Activated naive CD8-positive, alpha-beta T cell treated with anti-CD3 and anti-CD28 coated beads, Interleukin-2, amount 10 ng/mL, durations not matched to agents 7 days and 5 days (primary cell): ENCODE data around the gene CPA4. TPM values are rescaled to one million over a fixed set of nuclear protein-coding genes. Genes with fewer than 3 reads are reported as not detected.

Experiments
- ATAC-seq: fragments of 150-1000 bp; cut with Tn5 transposase; one replicate; pipeline ENCODE4 v1.10.0; 2021; ENCODE audit warnings: low read depth, moderate library complexity
- POLR2A ChIA-PET: fragments of 350-600 bp; sonication (Branson Sonifier 250); formaldehyde crosslinking; loops from one replicate; lab custom pipeline; 2021; ENCODE audit warnings: antibody characterized with exemption; lab: Charles Lee
- DNase-seq: peaks from one replicate; pipeline ENCODE4 v3.0.0; 2021
- H3K27ac Mint-ChIP-seq: one replicate; pipeline ENCODE4 v1.8.0; 2022; ENCODE audit warnings: mild to moderate bottlenecking, mixed read lengths
- H3K27me3 Mint-ChIP-seq: one replicate; pipeline ENCODE4 v1.8.0; 2022; ENCODE audit warnings: mild to moderate bottlenecking, moderate library complexity, mixed read lengths
- H3K36me3 Mint-ChIP-seq: one replicate; pipeline ENCODE4 v1.8.0; 2021; ENCODE audit warnings: mild to moderate bottlenecking, mixed read lengths
- H3K4me1 Mint-ChIP-seq: one replicate; pipeline ENCODE4 v1.8.0; 2021; ENCODE audit warnings: mixed read lengths
- H3K4me3 Mint-ChIP-seq: one replicate; pipeline ENCODE4 v1.8.0; 2022; ENCODE audit warnings: mild to moderate bottlenecking, moderate library complexity, mixed read lengths
- H3K9me3 Mint-ChIP-seq: one replicate; pipeline ENCODE4 v1.8.0; 2021; ENCODE audit warnings: mixed read lengths
- total RNA-seq, 2 experiments: library from RNA; stranded (reverse); gene quantifications; one replicate each; pipeline ENCODE4 v1.2.3, GENCODE V29; 2021

Gene CPA4
- total RNA-seq, 2 experiments from 2014 or later: not detected

DNA sequence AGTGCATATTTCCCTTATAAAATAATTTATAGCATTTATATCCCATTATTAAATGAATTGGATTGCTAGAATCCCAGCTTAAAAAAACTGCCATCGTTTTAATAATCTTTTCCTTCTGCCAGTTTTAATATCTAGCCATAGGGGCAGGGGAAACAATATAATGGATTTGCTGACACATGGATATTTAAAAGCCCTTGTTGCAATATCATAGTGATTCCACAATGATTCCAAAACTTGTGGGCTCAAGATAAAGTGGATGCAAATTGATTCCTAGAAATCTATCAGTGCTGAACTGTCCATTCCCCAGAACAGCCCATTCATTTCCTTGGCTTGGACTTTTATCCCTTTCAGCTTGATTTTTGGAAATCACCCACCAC lies 23.7 kb upstream of the CPA4 start:
- no peak overlapping the region for H3K27ac Mint-ChIP-seq
- no peak overlapping the region for H3K4me3 Mint-ChIP-seq
- no peaks in the 10 kb centered on the region for H3K9me3 Mint-ChIP-seq
- DNase-seq (no peak), ATAC-seq (no peak)
- peaks cover 2% of the 10 kb centered on the region for H3K4me1 Mint-ChIP-seq
- POLR2A ChIA-PET: no interaction called here
- peaks cover 5% of the 10 kb centered on the region for H3K27me3 Mint-ChIP-seq
- no peaks in the 10 kb centered on the region for H3K36me3 Mint-ChIP-seq

DNA sequence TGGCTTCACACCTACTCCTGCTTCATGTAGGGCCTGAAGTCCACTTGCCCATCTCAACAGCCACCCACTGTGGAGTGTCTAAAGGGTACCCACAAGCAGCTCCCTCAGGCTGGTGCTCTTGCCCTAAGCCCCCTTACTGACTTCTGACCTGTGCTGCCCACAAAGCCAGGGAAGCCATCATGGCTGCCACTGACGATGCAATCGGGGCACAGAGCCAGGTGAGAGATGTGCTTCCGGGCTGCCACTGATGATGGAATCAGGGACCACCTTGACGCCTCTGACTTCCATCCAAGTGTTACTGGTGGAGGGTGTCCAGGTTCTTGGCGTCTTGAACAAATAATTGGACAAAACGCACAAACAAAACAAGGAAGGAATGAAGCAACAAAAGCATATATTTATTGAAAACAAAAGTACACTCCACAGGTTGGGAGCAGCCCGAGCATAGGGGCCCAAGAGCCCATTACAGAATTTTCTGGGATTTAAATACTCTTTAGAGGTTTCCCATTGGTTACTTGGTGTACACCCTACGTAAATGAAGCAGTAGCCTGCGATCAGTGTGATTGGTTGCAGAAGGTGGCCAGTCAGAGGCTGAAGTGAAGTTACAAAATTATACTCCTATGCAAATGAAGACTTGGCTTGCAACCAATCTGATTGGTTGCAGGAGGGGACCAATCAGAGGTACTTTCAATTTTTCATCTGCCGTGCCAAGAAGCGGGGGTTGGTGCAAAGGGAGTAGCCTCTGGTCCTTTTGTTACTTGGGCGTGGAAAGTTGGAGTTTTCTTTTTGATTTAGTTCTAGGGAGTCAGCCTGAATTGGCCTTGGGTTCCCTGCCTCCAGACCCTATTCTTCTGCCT lies 21.8 kb upstream of the CPA4 start:
- POLR2A ChIA-PET: no interaction called here
- DNase-seq: no peak
- no peaks in the 10 kb centered on the region for H3K36me3 Mint-ChIP-seq
- H3K4me1 Mint-ChIP-seq: peaks cover 2% of the 10 kb centered on the region
- H3K27me3 Mint-ChIP-seq: peaks cover 8% of the 10 kb centered on the region
- no peaks in the 10 kb centered on the region for H3K9me3 Mint-ChIP-seq
- no peak overlapping the region for H3K27ac Mint-ChIP-seq
- no peak for ATAC-seq
- no peak overlapping the region for H3K4me3 Mint-ChIP-seq

DNA sequence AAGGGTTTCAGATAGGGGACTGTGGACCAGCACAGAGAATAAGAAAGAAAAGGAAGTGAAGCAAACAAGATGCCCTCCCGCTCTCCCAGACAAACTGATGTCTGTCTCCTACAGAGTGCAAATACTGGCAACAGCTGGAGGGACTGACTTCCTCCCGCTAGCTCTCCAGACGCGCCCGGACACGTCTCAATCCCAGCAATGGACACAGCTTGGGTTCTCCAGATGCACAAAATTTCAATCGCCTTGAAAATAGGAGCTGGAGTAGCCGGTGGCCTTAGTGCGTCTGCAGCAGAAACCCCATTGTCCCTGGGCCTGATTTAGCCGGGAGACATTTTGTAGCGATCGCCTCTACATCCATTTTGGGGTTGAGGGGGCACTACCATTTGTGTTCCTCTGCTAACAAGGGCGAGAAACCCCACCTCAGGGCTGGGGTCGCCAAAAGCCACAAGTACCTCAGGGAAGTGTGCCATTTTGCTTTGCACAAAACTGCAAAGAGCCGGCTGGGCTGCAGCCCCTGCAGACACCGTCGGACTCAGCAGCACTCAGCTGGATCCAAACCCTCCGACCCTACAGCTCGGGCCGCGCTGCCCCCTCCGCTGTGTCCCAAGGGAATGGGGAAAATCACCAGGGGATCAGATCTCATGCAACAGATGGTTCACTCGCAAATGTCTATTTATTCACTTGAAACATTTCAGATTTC lies 20.4 kb upstream of the CPA4 start:
- POLR2A ChIA-PET: no interaction called here
- H3K4me3 Mint-ChIP-seq: no peak overlapping the region
- H3K27ac Mint-ChIP-seq: no peak overlapping the region

DNA sequence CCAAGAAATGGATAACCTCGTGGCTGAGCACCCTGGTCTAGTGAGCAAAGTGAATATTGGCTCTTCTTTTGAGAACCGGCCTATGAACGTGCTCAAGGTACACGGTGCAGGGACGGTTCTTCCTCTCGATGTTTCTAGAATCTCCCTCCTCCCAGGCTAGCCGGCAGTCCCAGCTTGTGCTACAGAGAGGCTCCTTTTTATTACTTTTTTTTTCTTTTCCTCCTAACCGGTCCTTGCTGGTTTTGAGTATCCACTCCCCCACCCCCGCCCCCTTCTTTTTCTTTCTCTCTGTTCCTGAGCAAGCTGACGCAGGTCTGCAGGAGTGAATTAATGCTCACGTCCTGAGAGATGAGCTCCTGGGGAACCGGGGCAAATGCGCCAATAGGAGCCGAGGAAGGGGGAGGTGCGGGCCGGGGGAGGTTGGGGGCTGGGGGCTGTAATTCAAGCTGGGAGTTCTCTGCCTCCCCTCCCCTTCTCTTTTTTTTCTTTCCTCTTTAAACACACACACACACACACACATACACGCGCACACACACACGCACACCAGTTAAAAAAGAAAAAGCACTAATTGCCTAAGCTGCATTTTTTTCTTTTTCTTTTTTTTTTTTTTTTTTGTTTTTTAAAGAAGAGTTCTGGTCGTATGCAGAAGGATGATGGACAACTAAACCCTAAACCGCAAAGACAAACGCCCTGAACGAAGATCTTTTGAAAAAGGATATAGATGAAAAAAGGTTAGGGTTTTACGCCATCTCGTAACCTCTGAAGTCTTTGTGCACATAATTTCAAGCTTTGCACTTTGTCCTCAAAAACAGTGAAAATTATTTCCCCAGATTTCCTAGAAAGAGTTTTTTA lies 19.7 kb upstream of the CPA4 start:
- peak overlapping the region; percentile 50 for H3K4me3 Mint-ChIP-seq
- DNase-seq (no peak), ATAC-seq (no peak)
- no peaks in the 10 kb centered on the region for H3K9me3 Mint-ChIP-seq
- no peak overlapping the region for H3K27ac Mint-ChIP-seq
- peaks cover 2% of the 10 kb centered on the region for H3K4me1 Mint-ChIP-seq
- H3K36me3 Mint-ChIP-seq: no peaks in the 10 kb centered on the region
- peaks cover 9% of the 10 kb centered on the region for H3K27me3 Mint-ChIP-seq
- POLR2A ChIA-PET: interaction anchor here (0.7 kb wide), 2 partner anchors 130 to 485 kb away, joined by 3 to 6 read pairs; no protein-coding TSS in a partner anchor

More for the DNA sequence above, 20.4 kb upstream of the CPA4 start:
- no peaks in the 10 kb centered on the region for H3K36me3 Mint-ChIP-seq
- ATAC-seq: no peak
- H3K27me3 Mint-ChIP-seq: peaks cover 9% of the 10 kb centered on the region
- DNase-seq: no peak
- no peaks in the 10 kb centered on the region for H3K9me3 Mint-ChIP-seq
- H3K4me1 Mint-ChIP-seq: peaks cover 2% of the 10 kb centered on the region

DNA sequence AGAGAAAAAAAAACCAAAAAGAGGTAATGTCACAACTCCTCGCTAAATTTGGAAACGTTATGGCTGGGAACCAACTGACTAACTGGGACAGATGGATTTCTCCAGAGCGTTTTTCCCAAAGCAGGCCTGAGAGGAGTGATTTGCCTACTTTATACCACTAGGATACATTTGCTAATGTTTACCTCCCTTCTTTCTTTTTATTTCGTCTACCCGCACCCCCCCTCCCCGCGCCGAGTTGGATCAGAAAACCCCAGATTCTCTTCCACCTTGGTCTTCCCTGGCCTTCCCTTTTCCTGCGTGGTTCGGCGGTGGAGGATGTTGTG lies 19.1 kb upstream of the CPA4 start:
- Mint-ChIP-seq H3K4me3 (peak overlapping the region; percentile 47), H3K36me3 (no peaks in the 10 kb centered on the region), H3K27ac (no peak overlapping the region), H3K27me3 (peaks cover 9% of the 10 kb centered on the region), H3K9me3 (no peaks in the 10 kb centered on the region), H3K4me1 (peaks cover 2% of the 10 kb centered on the region)
- POLR2A ChIA-PET: interaction anchor here (0.7 kb wide), 1 partner anchor 484 kb away, joined by 6 read pairs; no protein-coding TSS in a partner anchor
- DNase-seq: no peak
- ATAC-seq: no peak

DNA sequence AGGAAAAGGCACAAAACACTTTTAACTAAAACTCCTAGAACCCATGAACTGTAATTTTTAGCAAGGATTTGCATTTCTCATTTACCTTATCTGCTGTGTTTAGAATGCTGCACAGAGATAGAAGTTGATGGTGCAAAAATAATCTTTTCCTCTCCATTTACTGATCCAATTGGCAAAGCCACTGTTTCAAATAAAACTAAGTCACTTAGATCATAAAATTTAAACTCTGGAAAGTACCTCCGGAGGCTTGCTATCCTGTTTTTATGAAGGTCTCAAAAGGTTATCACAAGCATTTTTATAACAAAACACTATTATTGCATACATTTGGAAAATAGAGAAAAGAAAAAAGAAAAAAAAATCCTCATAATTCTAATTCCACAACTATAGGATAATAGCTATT lies 18.7 kb upstream of the CPA4 start:
- POLR2A ChIA-PET: no interaction called here
- H3K27ac Mint-ChIP-seq: no peak overlapping the region
- no peaks in the 10 kb centered on the region for H3K36me3 Mint-ChIP-seq
- no peaks in the 10 kb centered on the region for H3K9me3 Mint-ChIP-seq
- H3K27me3 Mint-ChIP-seq: peaks cover 9% of the 10 kb centered on the region
- H3K4me1 Mint-ChIP-seq: peaks cover 2% of the 10 kb centered on the region
- peak overlapping the region; percentile 47 for H3K4me3 Mint-ChIP-seq
- ATAC-seq: no peak
- no peak for DNase-seq

DNA sequence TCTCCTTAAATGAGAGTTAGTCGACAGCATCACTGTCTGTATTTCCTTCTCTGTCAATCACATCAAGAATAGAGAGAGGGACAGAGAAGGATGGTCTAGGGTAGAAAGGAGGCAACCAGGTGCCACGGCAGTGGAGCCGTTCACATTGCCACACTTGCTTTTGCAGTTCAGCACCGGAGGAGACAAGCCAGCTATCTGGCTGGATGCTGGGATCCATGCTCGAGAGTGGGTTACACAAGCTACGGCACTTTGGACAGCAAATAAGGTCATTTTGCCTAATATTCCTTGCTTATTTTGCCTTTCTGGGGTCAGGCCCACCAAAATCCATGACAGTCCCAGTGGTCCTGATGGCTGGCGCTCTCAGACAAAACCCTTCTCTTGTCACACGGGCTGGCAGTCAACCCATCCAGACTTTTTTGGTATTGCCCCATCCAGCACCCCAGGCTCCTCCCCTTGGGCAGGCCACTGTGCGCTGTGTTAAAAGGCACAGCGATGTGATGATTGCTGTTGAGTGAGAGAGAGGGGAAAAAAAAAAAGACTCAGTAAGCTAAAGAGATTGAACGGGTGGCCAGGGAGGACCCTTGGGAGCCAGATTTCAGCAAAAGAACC lies 17.9 kb upstream of the CPA4 start:
- POLR2A ChIA-PET: no interaction called here
- ATAC-seq: no peak
- H3K36me3 Mint-ChIP-seq: no peaks in the 10 kb centered on the region
- H3K27ac Mint-ChIP-seq: no peak overlapping the region
- H3K4me3 Mint-ChIP-seq: no peak overlapping the region
- peaks cover 9% of the 10 kb centered on the region for H3K27me3 Mint-ChIP-seq
- DNase-seq: no peak
- H3K9me3 Mint-ChIP-seq: no peaks in the 10 kb centered on the region
- H3K4me1 Mint-ChIP-seq: peaks cover 2% of the 10 kb centered on the region

DNA sequence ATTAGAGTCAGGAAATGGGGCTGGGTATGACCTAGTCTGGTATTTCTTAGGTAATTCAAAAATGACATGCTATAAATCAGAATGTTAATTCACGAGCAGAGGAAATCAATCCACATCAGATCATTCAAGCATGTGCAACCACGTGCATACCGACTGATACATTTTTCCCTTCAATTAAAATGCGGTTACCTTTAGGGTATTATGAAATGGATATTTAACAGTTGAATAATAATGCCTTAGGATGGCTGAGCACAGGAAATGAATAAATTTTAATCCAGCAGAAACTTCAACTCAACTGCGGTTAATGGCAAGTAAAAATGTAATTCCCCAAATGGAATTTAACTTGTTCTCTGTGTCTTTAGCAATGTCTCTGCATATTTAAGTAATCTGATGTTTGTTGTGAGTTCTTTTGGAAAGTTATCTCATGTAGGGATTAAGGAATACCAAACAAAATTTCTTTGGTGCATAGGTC lies 17.1 kb upstream of the CPA4 start:
- peaks cover 2% of the 10 kb centered on the region for H3K4me1 Mint-ChIP-seq

DNA sequence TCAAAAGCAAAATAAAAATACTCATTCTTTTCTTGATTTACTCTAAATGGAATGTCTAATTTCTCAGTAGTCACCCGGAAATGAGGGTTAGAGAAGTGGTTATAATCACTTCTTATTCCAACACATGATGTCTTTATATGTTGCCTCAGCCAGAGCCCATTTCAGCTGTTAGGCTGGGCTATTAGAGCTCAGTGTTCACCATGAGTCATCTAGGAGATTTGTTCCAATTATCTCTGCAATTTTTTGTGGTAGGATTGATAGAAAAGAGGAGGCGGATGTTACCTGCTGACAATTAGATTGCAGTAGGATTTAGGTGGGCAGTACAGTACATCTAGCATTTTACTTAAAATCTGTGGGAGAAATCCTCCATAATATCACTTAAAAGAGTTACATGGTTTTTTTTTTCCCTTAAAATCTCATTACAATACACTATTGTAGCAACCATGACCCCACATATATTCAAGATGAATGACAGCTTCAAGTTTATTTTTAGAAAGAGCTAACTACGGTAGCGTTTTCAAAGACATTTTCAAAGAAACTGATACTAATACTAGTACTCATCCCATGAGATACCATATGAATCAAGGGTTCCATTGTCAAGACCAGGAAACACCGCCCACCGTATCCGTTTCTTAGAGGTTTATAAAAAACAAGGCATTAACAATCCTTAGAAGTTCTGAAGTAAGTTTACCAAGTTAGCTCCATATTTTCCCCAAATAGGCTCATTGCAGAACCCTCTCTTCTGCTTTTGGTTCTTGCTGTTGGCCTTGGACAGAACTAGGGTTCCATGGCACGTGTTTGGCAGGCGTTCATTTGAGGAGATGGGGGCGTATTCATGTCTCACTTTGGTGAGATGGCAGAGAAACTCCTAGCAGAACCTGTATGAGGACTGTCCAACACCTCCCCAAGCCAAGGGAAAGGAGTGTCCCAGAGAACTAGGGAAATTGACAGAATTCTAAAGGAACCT lies 15.9 kb upstream of the CPA4 start:
- DNase-seq (no peak), ATAC-seq (no peak)
- Mint-ChIP-seq H3K4me3 (no peak overlapping the region), H3K27me3 (peaks cover 7% of the 10 kb centered on the region), H3K27ac (no peak overlapping the region), H3K4me1 (peaks cover 2% of the 10 kb centered on the region), H3K36me3 (no peaks in the 10 kb centered on the region), H3K9me3 (no peaks in the 10 kb centered on the region)
- POLR2A ChIA-PET: no interaction called here

More for the DNA sequence above, 17.1 kb upstream of the CPA4 start:
- Mint-ChIP-seq H3K9me3 (no peaks in the 10 kb centered on the region), H3K4me3 (no peak overlapping the region), H3K27ac (no peak overlapping the region), H3K27me3 (peaks cover 9% of the 10 kb centered on the region), H3K36me3 (no peaks in the 10 kb centered on the region)
- ATAC-seq (no peak), DNase-seq (no peak)
- POLR2A ChIA-PET: no interaction called here

DNA sequence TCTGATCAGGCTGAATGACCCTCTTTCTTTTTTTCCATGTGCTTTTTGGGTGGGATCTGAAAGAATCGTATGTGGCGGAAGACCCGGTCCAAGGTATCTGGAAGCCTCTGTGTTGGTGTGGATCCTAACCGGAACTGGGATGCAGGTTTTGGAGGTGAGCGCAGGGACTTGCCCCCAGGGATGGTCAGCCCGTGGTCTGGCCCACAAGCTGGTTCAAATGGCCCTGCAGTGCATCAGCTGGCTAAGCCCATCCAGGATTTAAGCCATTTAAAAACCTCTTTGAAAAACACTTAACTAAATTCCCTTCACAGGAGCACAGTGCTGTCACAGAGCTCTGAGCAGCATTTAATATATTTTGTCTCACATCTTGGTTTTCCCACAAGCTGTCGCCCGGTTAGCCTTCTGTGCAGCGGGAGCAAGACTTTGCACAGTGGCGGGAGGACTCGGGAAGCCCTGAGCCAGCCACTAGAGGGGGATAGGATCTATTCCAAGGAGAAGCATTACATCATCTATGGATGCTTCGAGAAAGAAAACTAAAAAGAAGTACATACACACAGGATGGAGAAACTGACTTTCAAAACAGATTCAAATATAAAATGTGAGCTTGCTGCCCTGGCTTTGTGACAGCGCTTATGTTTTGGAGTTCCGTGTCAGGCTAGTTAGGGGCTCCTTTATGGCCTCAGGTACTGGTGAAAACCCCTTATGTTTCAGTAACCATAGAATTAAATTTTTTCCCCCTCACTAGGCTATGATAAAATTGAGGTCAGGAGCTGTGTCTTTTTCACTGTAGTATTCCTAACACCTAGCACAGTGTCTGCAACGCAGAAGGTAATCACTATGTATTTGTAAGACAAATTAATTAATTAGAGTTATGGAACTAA lies 15.0 kb upstream of the CPA4 start:
- H3K36me3 Mint-ChIP-seq: no peaks in the 10 kb centered on the region
- no peak overlapping the region for H3K27ac Mint-ChIP-seq
- ATAC-seq: no peak
- no peaks in the 10 kb centered on the region for H3K9me3 Mint-ChIP-seq
- DNase-seq: no peak
- peaks cover 7% of the 10 kb centered on the region for H3K27me3 Mint-ChIP-seq
- H3K4me1 Mint-ChIP-seq: peaks cover 2% of the 10 kb centered on the region
- no peak overlapping the region for H3K4me3 Mint-ChIP-seq
- POLR2A ChIA-PET: no interaction called here

DNA sequence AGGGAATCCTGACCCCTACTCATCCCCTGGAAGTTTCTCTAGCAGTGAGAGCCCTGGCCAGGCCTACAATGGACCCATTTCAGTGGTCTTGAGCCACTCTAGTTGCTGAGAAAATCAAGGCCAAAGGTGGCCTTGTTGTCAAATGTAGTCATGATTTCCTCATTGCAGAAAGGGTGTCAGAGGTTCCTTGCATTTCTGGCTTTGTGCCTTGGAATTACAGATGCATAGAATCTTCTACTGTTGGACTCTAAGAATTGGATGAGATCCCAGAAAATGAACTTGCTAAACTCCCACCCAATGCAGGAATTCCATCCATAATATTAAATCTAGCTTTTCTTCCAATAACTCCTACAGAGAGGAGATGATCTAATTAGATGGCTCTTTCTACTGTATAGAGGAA lies 14.1 kb upstream of the CPA4 start:
- H3K9me3 Mint-ChIP-seq: no peaks in the 10 kb centered on the region
- peaks cover 2% of the 10 kb centered on the region for H3K4me1 Mint-ChIP-seq
- no peak overlapping the region for H3K4me3 Mint-ChIP-seq
- ATAC-seq: no peak
- H3K27me3 Mint-ChIP-seq: peaks cover 7% of the 10 kb centered on the region
- H3K36me3 Mint-ChIP-seq: no peaks in the 10 kb centered on the region
- no peak overlapping the region for H3K27ac Mint-ChIP-seq
- DNase-seq: no peak
- POLR2A ChIA-PET: no interaction called here
